GM18867 (cell line): Measurements from ENCODE around the gene MED27.
"Not testable (repeated sequence)": the region's sequence is repeated elsewhere in the genome, so short reads cannot be mapped to it uniquely, and the experiment has no call there.

Experiments
- ATAC-seq: cut with Tn5 transposase; IDR thresholded peaks from one replicate; pipeline ENCODE4 v1.9.1; 2021; ENCODE audit warnings: mild to moderate bottlenecking, moderate library complexity; ENCODE audit not compliant: unreplicated experiment

The MED27 gene

DNA sequence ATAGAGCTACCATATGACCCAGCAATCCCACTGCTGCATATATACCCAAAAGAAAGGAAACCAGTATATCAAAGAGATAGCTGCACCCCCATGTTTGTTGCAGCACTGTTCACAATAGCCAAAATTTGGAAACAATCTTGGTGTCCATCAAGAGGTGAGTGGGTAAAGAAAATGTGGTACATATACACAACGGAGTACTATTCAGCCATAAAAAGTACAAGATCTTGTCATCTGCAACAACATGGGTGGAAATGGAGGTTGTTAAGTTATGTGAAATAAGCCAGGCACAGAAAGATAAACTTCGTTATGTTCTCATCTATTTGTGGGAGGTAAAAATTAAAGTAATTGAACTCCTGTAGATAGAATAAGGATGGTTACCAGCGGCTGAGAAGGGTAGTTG is 145.0 kb downstream of the MED27 start:
- no peak for ATAC-seq

DNA sequence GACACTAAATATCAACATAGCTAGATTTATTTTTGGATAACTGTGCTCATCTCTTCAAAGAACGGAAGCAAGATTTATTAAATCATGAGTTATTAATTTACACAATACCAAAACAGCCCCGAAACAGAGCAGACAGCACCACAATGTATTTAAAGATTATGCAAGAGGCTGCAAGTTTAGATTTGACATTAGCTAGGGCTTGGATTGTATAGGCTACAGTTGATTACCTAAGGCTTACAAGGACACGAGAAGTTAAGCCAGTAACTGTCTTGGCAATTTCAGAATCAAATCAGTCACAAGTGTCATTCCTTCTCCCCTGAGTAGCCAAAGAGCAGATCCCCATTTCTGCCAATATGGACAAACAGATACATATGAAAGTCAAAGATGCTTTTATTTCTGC is 152.6 kb downstream of the MED27 start:
- no peak for ATAC-seq

DNA sequence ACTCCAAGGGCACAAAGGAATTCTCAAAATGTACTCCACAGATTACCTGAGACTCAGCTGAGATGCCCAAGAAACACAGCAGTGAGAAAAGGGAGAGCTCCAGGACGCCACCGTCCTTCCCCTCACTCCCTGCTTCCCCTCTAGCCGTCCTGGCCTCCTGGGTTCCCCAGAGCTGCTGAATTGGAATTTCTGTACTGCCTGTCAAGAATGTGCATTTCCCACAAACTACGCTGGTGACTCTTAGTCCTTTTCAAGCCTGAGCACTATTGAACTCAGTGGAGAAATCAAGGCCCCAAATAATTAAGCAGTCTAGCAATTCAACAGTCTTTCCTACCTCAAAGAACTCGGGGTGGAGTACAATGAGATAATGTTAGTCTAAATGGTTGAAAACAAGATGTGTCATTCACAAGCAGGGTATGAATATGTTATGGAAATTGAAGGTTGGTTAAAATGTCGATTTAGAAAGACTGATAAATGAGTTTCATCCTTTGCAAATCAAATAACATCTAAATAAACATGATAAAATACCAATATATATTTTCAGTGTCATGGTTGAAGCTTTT is 153.2 kb downstream of the MED27 start:
- no peak for ATAC-seq

GRCh38 chr9:131925677-131926177 is 153.9 kb downstream of the MED27 start:
- ATAC-seq, result no peak

- ATAC-seq, result no peak
These were observed 155.9 kb downstream of the MED27 start for GRCh38 chr9:131923766-131924165.

- ATAC-seq, result no peak
These were observed 156.5 kb downstream of the MED27 start for GRCh38 chr9:131923132-131923671.

DNA sequence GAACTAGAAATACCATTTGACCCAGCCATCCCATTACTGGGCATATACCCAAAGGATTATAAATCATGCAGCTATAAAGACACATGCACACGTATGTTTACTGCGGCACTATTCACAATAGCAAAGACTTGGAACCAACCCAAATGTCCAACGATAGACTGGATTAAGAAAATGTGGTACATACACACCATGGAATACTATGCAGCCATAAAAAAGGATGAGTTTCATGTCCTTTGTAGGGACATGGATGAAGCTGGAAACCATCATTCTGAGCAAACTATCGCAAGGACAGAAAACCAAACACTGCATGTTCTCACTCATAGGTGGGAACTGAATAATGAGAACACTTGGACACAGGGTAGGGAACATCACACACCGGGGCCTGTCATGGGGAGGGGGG is 158.0 kb downstream of the MED27 start:
- ATAC-seq, result not testable (repeated sequence)

DNA sequence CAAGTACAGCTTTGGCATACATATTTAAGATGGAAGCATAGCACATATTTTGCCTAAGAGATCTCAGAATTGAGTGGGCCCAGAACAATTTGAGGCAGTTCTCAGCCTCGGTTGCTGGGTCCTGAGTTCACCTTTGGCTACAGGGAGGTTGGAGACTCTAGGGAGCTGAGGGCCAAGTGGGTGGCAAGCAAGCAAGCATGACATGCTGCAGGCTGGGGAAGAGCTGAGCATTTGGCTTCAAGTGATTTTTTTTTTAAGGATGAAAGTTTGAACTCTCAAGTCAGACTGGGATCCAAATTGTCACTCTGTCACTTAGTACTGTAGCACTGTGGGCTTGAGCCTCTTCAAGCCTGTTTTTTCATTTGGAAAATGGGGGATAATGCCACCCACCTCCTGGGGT is 160.5 kb downstream of the MED27 start:
- ATAC-seq, result no peak

DNA sequence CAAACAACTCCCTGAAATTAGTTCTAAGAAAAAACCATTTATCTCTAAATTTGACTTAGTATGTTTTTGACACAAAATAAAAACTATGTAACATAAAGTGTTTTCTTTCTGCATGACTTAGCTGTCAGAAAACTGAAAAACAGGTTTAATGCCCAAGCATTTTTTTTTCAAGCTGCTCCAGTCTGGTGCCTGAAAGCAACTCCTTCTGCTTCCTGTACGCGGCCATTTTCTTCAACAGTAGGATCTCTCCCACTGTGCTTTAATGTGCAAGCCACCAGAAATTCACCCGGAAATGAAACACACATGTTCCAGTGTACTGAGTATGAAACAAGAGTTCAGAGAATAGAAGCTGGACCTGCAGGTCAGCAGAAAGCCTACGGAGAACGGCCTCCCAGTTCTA is 161.2 kb downstream of the MED27 start:
- no peak for ATAC-seq

- no peak for ATAC-seq
These were observed 162.7 kb downstream of the MED27 start for GRCh38 chr9:131917009-131917408.

DNA sequence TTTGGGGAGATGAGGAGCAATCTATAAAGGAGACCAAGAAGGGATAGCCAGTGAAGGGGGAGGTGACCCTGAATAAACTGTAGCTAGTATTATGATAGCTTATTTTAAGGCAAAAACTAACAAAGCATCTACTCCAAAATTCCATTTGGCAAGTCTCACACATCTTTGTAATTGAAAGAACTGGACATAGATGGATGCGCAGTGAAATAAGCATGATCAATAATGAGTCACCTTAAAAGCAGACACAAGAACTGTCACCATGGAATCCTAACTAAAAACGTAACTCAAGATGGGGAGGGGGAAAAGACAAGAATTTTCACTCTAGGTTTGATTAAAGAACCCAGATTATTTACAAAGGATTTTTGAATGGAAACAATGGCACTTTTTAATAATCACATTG is 164.5 kb downstream of the MED27 start:
- ATAC-seq, result no peak

GRCh38 chr9:131912671-131913070 is 167.0 kb downstream of the MED27 start:
- ATAC-seq, result no peak

DNA sequence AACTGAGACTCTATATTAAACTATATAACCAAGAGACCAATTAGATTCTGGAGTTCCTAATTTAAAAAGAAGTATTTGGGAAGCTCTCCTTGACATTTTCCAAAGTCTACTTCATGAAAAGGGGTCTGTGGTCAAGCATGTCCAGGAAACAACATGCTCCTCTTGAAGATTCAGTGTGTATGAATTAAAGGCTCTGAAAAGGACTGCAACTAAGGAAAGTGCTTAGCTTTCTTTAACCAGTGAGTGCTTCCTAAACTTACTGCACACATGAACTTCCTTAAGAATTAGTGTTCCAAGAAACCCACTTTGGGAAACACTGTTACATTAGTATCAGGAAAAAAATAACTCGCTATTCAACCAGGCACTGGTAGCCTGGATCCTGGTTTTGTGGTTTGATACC is 167.6 kb downstream of the MED27 start:
- no peak for ATAC-seq

DNA sequence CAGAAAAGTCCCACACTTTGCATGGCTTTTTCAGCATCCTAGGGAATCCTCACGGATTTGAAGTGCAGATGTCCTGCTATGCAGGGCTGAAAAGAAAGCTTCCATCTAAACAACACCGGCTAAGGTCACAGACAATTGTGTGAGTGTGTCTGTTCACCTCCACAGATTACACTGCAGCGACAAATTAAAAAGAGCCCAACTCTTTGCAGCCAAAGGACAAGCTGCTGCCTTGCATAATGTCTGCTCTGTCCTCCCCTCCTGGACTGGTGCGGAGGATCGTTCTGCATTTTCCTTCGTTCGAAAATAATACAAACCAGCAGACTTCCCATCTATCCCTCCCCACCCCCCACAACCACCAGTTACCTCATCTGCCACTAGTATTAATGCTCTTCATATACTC is 169.1 kb downstream of the MED27 start:
- no peak for ATAC-seq

GRCh38 chr9:131905144-131905543 is 174.5 kb downstream of the MED27 start:
- no peak for ATAC-seq

- no peak for ATAC-seq
These were observed 180.1 kb downstream of the MED27 start for GRCh38 chr9:131899296-131900228.

- ATAC-seq, result no peak
These were observed 186.7 kb downstream of the MED27 start for GRCh38 chr9:131892902-131893500.

GRCh38 chr9:131892162-131892707 is 187.4 kb downstream of the MED27 start:
- no peak for ATAC-seq

DNA sequence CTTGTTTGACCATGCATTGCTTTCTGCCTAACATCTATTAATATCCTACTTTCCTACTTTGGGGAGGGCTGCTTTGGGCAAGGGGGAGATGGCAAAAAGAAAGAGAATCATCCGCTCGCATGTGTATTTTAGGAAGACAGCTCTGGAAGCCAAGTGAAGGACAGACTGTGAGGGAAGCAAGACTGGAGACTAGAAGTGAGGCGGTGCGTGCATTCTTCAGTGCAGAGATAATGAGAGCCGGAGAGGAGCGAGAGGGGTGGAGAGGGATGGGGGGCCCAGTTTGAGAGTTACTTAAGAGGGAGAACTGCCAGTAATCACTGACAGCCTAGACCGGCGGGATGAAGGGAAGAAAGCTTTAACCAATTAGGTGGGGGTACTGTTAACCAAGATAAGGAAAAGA is 188.1 kb downstream of the MED27 start:
- no peak for ATAC-seq

DNA sequence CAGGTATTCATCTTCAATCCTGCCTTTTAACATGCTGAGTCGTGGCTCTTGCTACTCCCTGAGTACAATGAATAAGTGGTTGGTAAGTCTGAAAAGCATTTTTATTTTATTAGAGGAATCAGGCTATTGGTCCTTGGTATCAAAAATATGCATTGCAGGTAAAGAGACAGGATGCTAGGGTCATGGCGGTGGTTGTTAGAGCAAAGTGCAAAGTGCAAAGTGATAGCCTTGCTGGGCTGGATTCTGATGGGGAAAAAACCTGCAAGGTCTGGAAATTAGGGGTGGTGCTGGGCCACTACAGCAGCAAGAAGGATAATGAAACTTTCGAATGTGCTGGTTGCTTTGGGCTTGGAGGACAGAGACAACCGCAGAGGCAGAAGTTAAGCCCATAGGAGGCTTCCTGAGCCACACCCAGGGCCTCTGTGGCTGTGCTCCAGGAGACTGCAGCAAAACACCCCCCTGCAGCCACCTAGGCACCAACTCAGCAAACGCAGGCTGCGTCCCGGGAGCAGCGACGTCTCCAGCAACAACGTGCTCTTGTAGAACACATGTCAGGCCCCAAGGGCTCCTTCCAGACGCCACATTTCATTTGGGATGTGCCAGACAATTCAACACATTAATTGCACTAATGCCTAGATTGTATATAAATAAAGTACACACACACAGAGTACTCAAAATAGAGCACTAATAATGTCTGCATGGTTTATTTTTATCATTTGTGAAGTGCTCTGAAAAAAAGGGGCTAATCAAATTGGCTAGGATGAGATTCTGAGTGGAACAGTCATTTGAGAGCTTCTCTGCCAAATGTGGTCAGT is 190.0 kb downstream of the MED27 start:
- no peak for ATAC-seq
